GM12878 (cell line): ENCODE data around the gene AMH.

Experiments used
- CTCF ChIP-seq, 3 experiments: IDR thresholded peaks in 2 of 3; conservative IDR thresholded peaks in 1 of 3; 2 replicates each; pipeline ENCODE4 v1.5.1; 2011; ENCODE audit warnings: low read depth in 3 of 3, low read length in 3 of 3, mild to moderate bottlenecking in 3 of 3, control low read depth in 2 of 3, moderate library complexity in 2 of 3, inconsistent platforms in 1 of 3, mixed read lengths in 1 of 3; ENCODE audit not compliant: control insufficient read depth in 2 of 3, insufficient read depth in 1 of 3; ENCODE audit errors: extremely low read depth in 1 of 3
- NRF1 ChIP-seq: conservative IDR thresholded peaks from 2 replicates; pipeline ENCODE4 v1.6.1; 2011; ENCODE audit warnings: mild to moderate bottlenecking, low read depth, low read length, improper control_type of control experiment
- PAX8 ChIP-seq: fragments of 450-650 bp; IDR thresholded peaks from 2 replicates; pipeline ENCODE4 v1.6.1; 2017; ENCODE audit warnings: mild to moderate bottlenecking, moderate library complexity
- TF ChIP-seq, protein P1 (sequence below): IDR thresholded peaks from 2 replicates; pipeline ENCODE4 v1.6.1; 2011; ENCODE audit warnings: low read depth, low read length, improper control_type of control experiment, borderline replicate concordance

- TF ChIP-seq PAX8, result no peak
- TF ChIP-seq CTCF (IDR thresholded peaks at IDR 0.05 in 2 of 3, conservative IDR thresholded peaks at IDR 0.05 in 1 of 3; ENCODE audit: control insufficient read depth in 2 of 3, extremely low read depth in 1 of 3, insufficient read depth in 1 of 3, low read depth in 3 of 3, low read length in 3 of 3), result peak in 2 of 3 experiments; percentile 10 to 29; a peak in 2 of 6 replicates
- TF ChIP-seq, protein P1, sequence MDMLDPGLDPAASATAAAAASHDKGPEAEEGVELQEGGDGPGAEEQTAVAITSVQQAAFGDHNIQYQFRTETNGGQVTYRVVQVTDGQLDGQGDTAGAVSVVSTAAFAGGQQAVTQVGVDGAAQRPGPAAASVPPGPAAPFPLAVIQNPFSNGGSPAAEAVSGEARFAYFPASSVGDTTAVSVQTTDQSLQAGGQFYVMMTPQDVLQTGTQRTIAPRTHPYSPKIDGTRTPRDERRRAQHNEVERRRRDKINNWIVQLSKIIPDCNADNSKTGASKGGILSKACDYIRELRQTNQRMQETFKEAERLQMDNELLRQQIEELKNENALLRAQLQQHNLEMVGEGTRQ, result no peak
- TF ChIP-seq NRF1, result no peak
These were observed 17.4 kb upstream of the AMH start for GRCh38 chr19:2231621-2232221.
